ENCODE measurements around the gene GFRAL. TPM values are rescaled to one million over a fixed set of nuclear protein-coding genes. Genes with fewer than 3 reads are reported as not detected.

GFRAL gene
- total and polyA plus RNA-seq, 2 of the 4 experiments (the other 2 are of a cell fraction), result not detected

GRCh38 chr6:55443238-55444134, 116.2 kb downstream of the GFRAL start:
- POLR2A ChIA-PET (ENCODE audit: unreplicated experiment), result no interaction called here
- dilution Hi-C loops (cut with HindIII; ENCODE audit: low sequenced_read_pairs, unreplicated experiment), result no loop called here

More at GRCh38 chr6:55443238-55444134, 116.2 kb downstream of the GFRAL start:
- Histone ChIP-seq H3K4me3 (ENCODE audit: insufficient read depth, low read depth, low read length) (no peak overlapping the region), H4K91ac (ENCODE audit: insufficient read depth, low read depth, low read length) (no peak overlapping the region), H3K4ac (ENCODE audit: low read depth, low read length) (no peak overlapping the region), H2BK5ac (ENCODE audit: low read depth, low read length, poor library complexity, severe bottlenecking) (no peak overlapping the region), H3K9me1 (ENCODE audit: insufficient read depth, low read length) (no peaks in the 10 kb centered on the region), H3K4me2 (ENCODE audit: low read depth, low read length) (no peak overlapping the region), H3K4me1 (ENCODE audit: control insufficient read depth, insufficient read depth, low read length) (no peaks in the 10 kb centered on the region), H2AFZ (replicated peaks; ENCODE audit: low read length, poor library complexity) (no peak overlapping the region), H3K23ac (ENCODE audit: low read depth, low read length) (no peak overlapping the region), H3K79me1 (ENCODE audit: low read depth in 1 of 2, low read length in 2 of 2) (no peaks in the 10 kb centered on the region), H4K20me1 (ENCODE audit: insufficient read depth, low read length) (no peaks in the 10 kb centered on the region), H3K27me3 (ENCODE audit: control insufficient read depth, insufficient read depth, low read length) (no peaks in the 10 kb centered on the region), H4K8ac (ENCODE audit: low read depth in 2 of 2, low read length in 2 of 2) (no peak overlapping the region), H2AK5ac (ENCODE audit: low read depth, low read length) (no peak overlapping the region), H3K56ac (ENCODE audit: extremely low read depth, insufficient read depth, low read length) (no peak overlapping the region), H3K27ac (ENCODE audit: insufficient read depth, low read length) (no peak overlapping the region), H2AK9ac (replicated peaks; ENCODE audit: low read depth, low read length, poor library complexity) (no peak overlapping the region), H3K18ac (ENCODE audit: low read depth, low read length) (no peak overlapping the region), H2BK15ac (ENCODE audit: low read depth, low read length) (no peak overlapping the region), H3K14ac (replicated peaks; ENCODE audit: low read depth, low read length) (no peak overlapping the region), H3K9ac (ENCODE audit: low read depth, low read length) (no peak overlapping the region), H2BK120ac (ENCODE audit: low read depth, low read length) (no peak overlapping the region), H4K5ac (ENCODE audit: low read depth, low read length) (no peak overlapping the region), H3K9me3 (ENCODE audit: control insufficient read depth, insufficient read depth, low read length) (no peaks in the 10 kb centered on the region), H3K36me3 (ENCODE audit: control insufficient read depth, insufficient read depth, low read length) (no peaks in the 10 kb centered on the region), H2BK20ac (ENCODE audit: low read depth, low read length) (no peak overlapping the region)
- intact Hi-C loops (cut with micrococcal nuclease), result loop anchor here (2.0 to 10.0 kb wide), 3 partner anchors 167 to 1459 kb away; no protein-coding TSS in a partner anchor
- ATAC-seq (ENCODE audit: low read depth), result no peak
- TF ChIP-seq, protein P1, sequence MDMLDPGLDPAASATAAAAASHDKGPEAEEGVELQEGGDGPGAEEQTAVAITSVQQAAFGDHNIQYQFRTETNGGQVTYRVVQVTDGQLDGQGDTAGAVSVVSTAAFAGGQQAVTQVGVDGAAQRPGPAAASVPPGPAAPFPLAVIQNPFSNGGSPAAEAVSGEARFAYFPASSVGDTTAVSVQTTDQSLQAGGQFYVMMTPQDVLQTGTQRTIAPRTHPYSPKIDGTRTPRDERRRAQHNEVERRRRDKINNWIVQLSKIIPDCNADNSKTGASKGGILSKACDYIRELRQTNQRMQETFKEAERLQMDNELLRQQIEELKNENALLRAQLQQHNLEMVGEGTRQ (IDR thresholded peaks at IDR 0.05; ENCODE audit: low read depth, low read length), result no peak
- TF ChIP-seq, protein P2, sequence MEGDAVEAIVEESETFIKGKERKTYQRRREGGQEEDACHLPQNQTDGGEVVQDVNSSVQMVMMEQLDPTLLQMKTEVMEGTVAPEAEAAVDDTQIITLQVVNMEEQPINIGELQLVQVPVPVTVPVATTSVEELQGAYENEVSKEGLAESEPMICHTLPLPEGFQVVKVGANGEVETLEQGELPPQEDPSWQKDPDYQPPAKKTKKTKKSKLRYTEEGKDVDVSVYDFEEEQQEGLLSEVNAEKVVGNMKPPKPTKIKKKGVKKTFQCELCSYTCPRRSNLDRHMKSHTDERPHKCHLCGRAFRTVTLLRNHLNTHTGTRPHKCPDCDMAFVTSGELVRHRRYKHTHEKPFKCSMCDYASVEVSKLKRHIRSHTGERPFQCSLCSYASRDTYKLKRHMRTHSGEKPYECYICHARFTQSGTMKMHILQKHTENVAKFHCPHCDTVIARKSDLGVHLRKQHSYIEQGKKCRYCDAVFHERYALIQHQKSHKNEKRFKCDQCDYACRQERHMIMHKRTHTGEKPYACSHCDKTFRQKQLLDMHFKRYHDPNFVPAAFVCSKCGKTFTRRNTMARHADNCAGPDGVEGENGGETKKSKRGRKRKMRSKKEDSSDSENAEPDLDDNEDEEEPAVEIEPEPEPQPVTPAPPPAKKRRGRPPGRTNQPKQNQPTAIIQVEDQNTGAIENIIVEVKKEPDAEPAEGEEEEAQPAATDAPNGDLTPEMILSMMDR (conservative IDR thresholded peaks at IDR 0.05; ENCODE audit: low read depth, low read length), result no peak
- TF ChIP-seq SMC3 (IDR thresholded peaks at IDR 0.05; ENCODE audit: low read depth, low read length) (no peak), POLR2A (IDR thresholded peaks at IDR 0.05; ENCODE audit: low read depth, low read length) (no peak), MAFK (IDR thresholded peaks at IDR 0.05; ENCODE audit: low read depth, low read length) (no peak), BHLHE40 (IDR thresholded peaks at IDR 0.05; ENCODE audit: low read depth, low read length) (no peak), FOS (IDR thresholded peaks at IDR 0.05; ENCODE audit: low read depth, low read length) (no peak), CHD1 (IDR thresholded peaks at IDR 0.05; ENCODE audit: low read depth, low read length) (no peak)
- CTCF ChIA-PET, result interaction anchor here (1.6 kb wide), 1 partner anchor 167 kb away, joined by 4 read pairs; no protein-coding TSS in a partner anchor
- in situ Hi-C loops (cut with MboI; ENCODE audit: low sequenced_read_pairs), result loop anchor here (10.0 to 25.0 kb wide), 3 partner anchors 441 to 844 kb away; no protein-coding TSS in a partner anchor
- no TSS peak for BruUV-seq (replicated peaks)
- WGBS, 2 experiments (ENCODE audit: extremely low coverage in 2 of 2, insufficient read length in 1 of 2), result 90% methylated on average over 2 of the region's 7 CpGs; no CpG with 5 or more reads in 1 of the 2 experiments
- no peak for DNase-seq
